HepG2 (cell line): ENCODE results near the gene NOL4L. TPM values are rescaled to one million over a fixed set of nuclear protein-coding genes. Genes with fewer than 3 reads are reported as not detected.
A peak's percentile ranks its signal among the peaks of the same experiment; 100 is the strongest.

ENCODE experiments used
- ARID4A ChIP-seq: sonication (generic); formaldehyde crosslinking; IDR thresholded peaks from 2 replicates; pipeline ENCODE4 v1.5.0; 2020; ENCODE audit warnings: mild to moderate bottlenecking, missing genetic modification reagents, borderline replicate concordance
- ARNT2 ChIP-seq: sonication (generic); formaldehyde crosslinking; IDR thresholded peaks from 2 replicates; pipeline ENCODE4 v1.8.0; 2022; ENCODE audit warnings: mild to moderate bottlenecking, low read depth, missing genetic modification reagents, moderate library complexity
- CCDC6 ChIP-seq: sonication (generic); formaldehyde crosslinking; IDR thresholded peaks from 2 replicates; pipeline ENCODE4 v1.8.1; 2022; ENCODE audit warnings: mild to moderate bottlenecking, missing genetic modification reagents, moderate library complexity
- CHCHD3 ChIP-seq: sonication (generic); formaldehyde crosslinking; IDR thresholded peaks from 2 replicates; pipeline ENCODE4 v1.8.0; 2022; ENCODE audit warnings: mild to moderate bottlenecking, missing genetic modification reagents, moderate library complexity
- CTCF ChIP-seq: sonication (generic); formaldehyde crosslinking; IDR thresholded peaks from 2 replicates; pipeline ENCODE4 v1.5.0; 2020; ENCODE audit warnings: mild to moderate bottlenecking, missing genetic modification reagents, moderate library complexity
- GABPA ChIP-seq, 2 experiments: IDR thresholded peaks; 2 replicates each; pipeline ENCODE4 v1.6.1; 2011 to 2016; ENCODE audit warnings: low read depth in 2 of 2, low read length in 1 of 2, missing biosample characterization in 1 of 2, missing genetic modification characterization in 1 of 2
- GABPB1 ChIP-seq: IDR thresholded peaks from 2 replicates; pipeline ENCODE4 v1.6.1; 2016; ENCODE audit warnings: mild to moderate bottlenecking, missing genetic modification reagents, moderate library complexity, missing compliant biosample characterization
- KLF9 ChIP-seq: IDR thresholded peaks from 2 replicates; pipeline ENCODE4 v1.6.1; 2016; ENCODE audit warnings: low read depth
- PAX8 ChIP-seq: sonication (generic); formaldehyde crosslinking; IDR thresholded peaks from 2 replicates; pipeline ENCODE4 v1.8.0; 2022; ENCODE audit warnings: mild to moderate bottlenecking, missing genetic modification reagents, borderline replicate concordance
- PHF8 ChIP-seq: sonication (generic); formaldehyde crosslinking; IDR thresholded peaks from 2 replicates; pipeline ENCODE4 v1.5.0; 2020; ENCODE audit warnings: missing genetic modification reagents
- POLR2AphosphoS5 ChIP-seq: IDR thresholded peaks from 2 replicates; pipeline ENCODE4 v1.6.1; 2012; ENCODE audit warnings: low read depth, low read length
- RARA ChIP-seq: IDR thresholded peaks from 2 replicates; pipeline ENCODE4 v1.6.1; 2016; ENCODE audit warnings: missing genetic modification reagents, missing compliant biosample characterization
- SYNCRIP ChIP-seq: fragments of 200-400 bp; formaldehyde crosslinking; IDR thresholded peaks from 2 replicates; pipeline ENCODE4 v1.6.1; 2018; ENCODE audit warnings: mild to moderate bottlenecking, low read depth, low read length; ENCODE audit not compliant: insufficient read depth
- TAF1 ChIP-seq: sonication (generic); formaldehyde crosslinking; IDR thresholded peaks from 2 replicates; pipeline ENCODE4 v1.4.0; 2020; ENCODE audit warnings: missing genetic modification reagents
- U2AF1 ChIP-seq: fragments of 200-400 bp; formaldehyde crosslinking; optimal IDR thresholded peaks from 2 replicates; pipeline ENCODE3; 2017; ENCODE audit warnings: mild to moderate bottlenecking, low read depth, low read length
- ZNF326 ChIP-seq: sonication (generic); formaldehyde crosslinking; IDR thresholded peaks from 2 replicates; pipeline ENCODE4 v1.4.0; 2020; ENCODE audit warnings: missing genetic modification reagents, borderline replicate concordance
- ZNF501 ChIP-seq: sonication (generic); formaldehyde crosslinking; IDR thresholded peaks from 2 replicates; pipeline ENCODE4 v1.5.1; 2020; ENCODE audit warnings: mild to moderate bottlenecking, moderate library complexity, missing genetic modification reagents
- ZNF567 ChIP-seq: sonication (generic); formaldehyde crosslinking; IDR thresholded peaks from 2 replicates; pipeline ENCODE4 v1.8.1; 2023; ENCODE audit warnings: mild to moderate bottlenecking, missing genetic modification reagents, borderline replicate concordance
- ZNF891 ChIP-seq: sonication (generic); formaldehyde crosslinking; IDR thresholded peaks from 2 replicates; pipeline ENCODE4 v1.5.0; 2020; ENCODE audit warnings: mild to moderate bottlenecking, missing genetic modification reagents
- ZSCAN31 ChIP-seq: sonication (generic); formaldehyde crosslinking; IDR thresholded peaks from 2 replicates; pipeline ENCODE4 v1.5.0; 2020; ENCODE audit warnings: low read depth, mild to moderate bottlenecking, missing genetic modification reagents
- polyA plus RNA-seq, 8 experiments: library from polyadenylated mRNA; depleted of rRNA in 3 of 8; stranded (reverse) in 7 of 8; unstranded in 1 of 8; fragments of >200 nt; fragmentation: Illumina TruSeq in 4 of 8; extraction: Trizol in 4 of 8; gene quantifications; 2 replicates each; pipeline versions ENCODE4 v1.2.1 to v1.2.3, GENCODE V29; 2011 to 2016; ENCODE audit warnings: low read depth in 4 of 8, missing spikeins in 1 of 8, mixed read lengths in 1 of 8; ENCODE audit not compliant: insufficient read depth in 1 of 8
- total RNA-seq, 5 experiments: library from RNA; depleted of rRNA; stranded (reverse); fragments of >200 nt; fragmentation: Illumina TruSeq; extraction: Trizol; gene quantifications; 2 replicates each; pipeline ENCODE4 v1.2.3, GENCODE V29; 2016; ENCODE audit warnings: low read depth in 1 of 5
- TF ChIP-seq, protein P1 (sequence below): IDR thresholded peaks from 2 replicates; pipeline ENCODE4 v1.6.1; 2016; ENCODE audit warnings: mild to moderate bottlenecking, missing biosample characterization, missing genetic modification reagents
- TF ChIP-seq, protein P2 (sequence below): IDR thresholded peaks from 2 replicates; pipeline ENCODE4 v1.6.1; 2018; ENCODE audit warnings: missing genetic modification reagents

Gene NOL4L
- total and polyA plus RNA-seq, 2 of the 13 experiments (the other 11 are each of a cell fraction or from before 2014, with no cell fraction given) = 16.6 to 35.4 TPM

DNA sequence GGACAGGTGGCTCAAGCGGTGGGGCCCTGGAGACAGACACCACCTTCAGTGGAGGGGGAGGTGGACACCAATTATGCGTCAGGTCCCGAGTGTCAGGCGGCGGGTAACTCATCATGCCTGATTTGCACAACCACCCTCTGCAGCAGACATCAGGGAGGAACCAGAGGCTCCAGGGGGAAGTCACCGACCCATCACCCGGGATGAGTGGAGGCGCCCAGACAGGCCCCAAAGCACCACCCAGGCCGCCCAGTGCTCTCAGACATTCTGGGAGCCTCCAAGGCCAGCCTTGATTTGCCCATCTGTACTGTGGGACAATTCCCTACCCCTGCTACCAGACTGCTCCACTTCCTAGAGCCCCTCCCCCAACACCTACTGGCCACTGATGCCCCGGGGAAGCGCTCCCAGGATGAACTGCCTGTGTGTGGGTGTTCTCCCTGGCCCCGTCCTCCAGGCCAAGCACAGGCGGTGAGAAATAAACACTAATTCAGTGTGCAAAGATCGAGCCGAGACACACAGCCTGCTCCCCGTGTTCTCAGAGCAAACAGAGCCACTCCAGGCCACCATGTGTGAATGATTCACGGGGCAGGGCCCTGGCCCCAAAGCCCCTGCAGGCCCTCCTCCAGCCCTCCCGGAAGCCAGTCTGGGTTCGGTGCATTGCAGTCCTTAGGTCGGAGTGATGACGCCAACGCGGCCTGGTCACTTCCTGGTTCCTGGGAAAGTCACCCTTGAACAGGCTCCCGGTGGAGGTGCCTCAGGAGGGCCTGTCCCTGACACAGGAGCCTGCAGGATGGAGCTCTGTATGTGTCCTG, 119.8 kb downstream of the NOL4L start (continued):
- TF ChIP-seq ARNT2 (CRISPR knock-in tag) (peak; percentile 38; the same call in 1 of the 2 replicates), RARA (peak; percentile 92), POLR2AphosphoS5 (peak; percentile 43), ZNF567 (CRISPR knock-in tag) (no peak; the same call in 1 of the 2 replicates), ARID4A (CRISPR knock-in tag) (peak; percentile 95), SYNCRIP (no peak), ZNF501 (CRISPR knock-in tag) (peak; percentile 99), CTCF (CRISPR knock-in tag) (peak; percentile 41), U2AF1 (peak; percentile 79), KLF9 (no peak), ZNF326 (CRISPR knock-in tag) (no peak), PAX8 (CRISPR knock-in tag) (peak; percentile 40; the same call in 1 of the 2 replicates), PHF8 (CRISPR knock-in tag) (peak; percentile 58; the same call in 1 of the 2 replicates), CHCHD3 (CRISPR knock-in tag) (0 out of 2 replicates have a peak, but pooled peaks have one; percentile 30), ZSCAN31 (CRISPR knock-in tag) (peak; percentile 97), TAF1 (CRISPR knock-in tag) (peak; percentile 71), ZNF891 (CRISPR knock-in tag) (peak; percentile 86; the same call in 1 of the 2 replicates), GABPA (IDR thresholded peaks at IDR 0.05; ENCODE audit: low read depth, low read length) (peak; percentile 71), GABPA (CRISPR knock-in tag; IDR thresholded peaks at IDR 0.05; ENCODE audit: low read depth) (peak; percentile 93), GABPB1 (CRISPR knock-in tag) (peak; percentile 93), CCDC6 (peak; percentile 94)
- TF ChIP-seq, protein P1, sequence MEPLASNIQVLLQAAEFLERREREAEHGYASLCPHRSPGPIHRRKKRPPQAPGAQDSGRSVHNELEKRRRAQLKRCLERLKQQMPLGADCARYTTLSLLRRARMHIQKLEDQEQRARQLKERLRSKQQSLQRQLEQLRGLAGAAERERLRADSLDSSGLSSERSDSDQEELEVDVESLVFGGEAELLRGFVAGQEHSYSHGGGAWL = peak; percentile 69; the same call in 1 of the 2 replicates
- TF ChIP-seq, protein P2, sequence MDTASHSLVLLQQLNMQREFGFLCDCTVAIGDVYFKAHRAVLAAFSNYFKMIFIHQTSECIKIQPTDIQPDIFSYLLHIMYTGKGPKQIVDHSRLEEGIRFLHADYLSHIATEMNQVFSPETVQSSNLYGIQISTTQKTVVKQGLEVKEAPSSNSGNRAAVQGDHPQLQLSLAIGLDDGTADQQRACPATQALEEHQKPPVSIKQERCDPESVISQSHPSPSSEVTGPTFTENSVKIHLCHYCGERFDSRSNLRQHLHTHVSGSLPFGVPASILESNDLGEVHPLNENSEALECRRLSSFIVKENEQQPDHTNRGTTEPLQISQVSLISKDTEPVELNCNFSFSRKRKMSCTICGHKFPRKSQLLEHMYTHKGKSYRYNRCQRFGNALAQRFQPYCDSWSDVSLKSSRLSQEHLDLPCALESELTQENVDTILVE = peak; percentile 77; the same call in 1 of the 2 replicates
